ENCODE data around the gene MYH9.

MYH9 gene

DNA sequence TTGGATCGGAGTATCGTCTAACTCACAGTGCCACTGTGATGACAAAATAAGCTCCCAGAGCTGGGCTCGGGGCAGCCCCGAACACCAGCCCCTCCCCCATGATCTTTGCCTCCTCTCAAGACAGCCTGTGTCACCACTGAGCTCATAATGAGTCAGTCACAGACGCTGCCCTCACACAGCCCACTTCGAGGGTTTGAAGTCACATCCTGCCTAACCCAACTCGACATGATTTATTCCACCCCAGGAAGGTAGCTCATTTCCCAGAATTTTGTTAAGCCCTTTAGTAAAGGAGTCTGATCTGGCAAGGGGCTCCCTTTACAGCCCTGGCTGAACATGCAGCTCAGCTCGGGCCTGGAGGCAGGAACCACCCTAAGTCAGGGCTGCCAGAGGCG lies 22.8 kb downstream of the MYH9 start:
- Histone ChIP-seq H2AFZ (ENCODE audit: low read length) (no peak overlapping the region), H3K27me3 (ENCODE audit: insufficient read depth, low read length) (no peaks in the 10 kb centered on the region), H3K4me1 (ENCODE audit: insufficient read depth, low read length, severe bottlenecking) (peaks cover 99% of the 10 kb centered on the region), H3K9ac (ENCODE audit: low read length) (no peak overlapping the region), H4K20me1 (ENCODE audit: insufficient read depth, low read length) (no peaks in the 10 kb centered on the region), H3K36me3 (ENCODE audit: insufficient read depth, low read length) (peaks cover 19% of the 10 kb centered on the region; the same call in 1 of the 2 replicates), H3K79me2 (ENCODE audit: insufficient read depth, low read length) (peaks cover 97% of the 10 kb centered on the region), H3K4me3 (ENCODE audit: low read depth, low read length, poor library complexity, severe bottlenecking) (no peak overlapping the region), H3K27ac (ENCODE audit: low read depth, low read length, poor library complexity, severe bottlenecking) (no peak overlapping the region), H3K9me2 (ENCODE audit: low read depth, low read length) (no peaks in the 10 kb centered on the region), H3K9me3 (ENCODE audit: low read length) (no peaks in the 10 kb centered on the region), H3F3A (ENCODE audit: insufficient read depth, low read length) (no peaks in the 10 kb centered on the region), H3K4me2 (ENCODE audit: low read length) (no peak overlapping the region)
- TF ChIP-seq EZH2 (IDR thresholded peaks at IDR 0.05; ENCODE audit: borderline replicate concordance, low read length), result no peak
- TF ChIP-seq, protein P1, sequence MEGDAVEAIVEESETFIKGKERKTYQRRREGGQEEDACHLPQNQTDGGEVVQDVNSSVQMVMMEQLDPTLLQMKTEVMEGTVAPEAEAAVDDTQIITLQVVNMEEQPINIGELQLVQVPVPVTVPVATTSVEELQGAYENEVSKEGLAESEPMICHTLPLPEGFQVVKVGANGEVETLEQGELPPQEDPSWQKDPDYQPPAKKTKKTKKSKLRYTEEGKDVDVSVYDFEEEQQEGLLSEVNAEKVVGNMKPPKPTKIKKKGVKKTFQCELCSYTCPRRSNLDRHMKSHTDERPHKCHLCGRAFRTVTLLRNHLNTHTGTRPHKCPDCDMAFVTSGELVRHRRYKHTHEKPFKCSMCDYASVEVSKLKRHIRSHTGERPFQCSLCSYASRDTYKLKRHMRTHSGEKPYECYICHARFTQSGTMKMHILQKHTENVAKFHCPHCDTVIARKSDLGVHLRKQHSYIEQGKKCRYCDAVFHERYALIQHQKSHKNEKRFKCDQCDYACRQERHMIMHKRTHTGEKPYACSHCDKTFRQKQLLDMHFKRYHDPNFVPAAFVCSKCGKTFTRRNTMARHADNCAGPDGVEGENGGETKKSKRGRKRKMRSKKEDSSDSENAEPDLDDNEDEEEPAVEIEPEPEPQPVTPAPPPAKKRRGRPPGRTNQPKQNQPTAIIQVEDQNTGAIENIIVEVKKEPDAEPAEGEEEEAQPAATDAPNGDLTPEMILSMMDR (IDR thresholded peaks at IDR 0.05; ENCODE audit: low read length), result no peak

DNA sequence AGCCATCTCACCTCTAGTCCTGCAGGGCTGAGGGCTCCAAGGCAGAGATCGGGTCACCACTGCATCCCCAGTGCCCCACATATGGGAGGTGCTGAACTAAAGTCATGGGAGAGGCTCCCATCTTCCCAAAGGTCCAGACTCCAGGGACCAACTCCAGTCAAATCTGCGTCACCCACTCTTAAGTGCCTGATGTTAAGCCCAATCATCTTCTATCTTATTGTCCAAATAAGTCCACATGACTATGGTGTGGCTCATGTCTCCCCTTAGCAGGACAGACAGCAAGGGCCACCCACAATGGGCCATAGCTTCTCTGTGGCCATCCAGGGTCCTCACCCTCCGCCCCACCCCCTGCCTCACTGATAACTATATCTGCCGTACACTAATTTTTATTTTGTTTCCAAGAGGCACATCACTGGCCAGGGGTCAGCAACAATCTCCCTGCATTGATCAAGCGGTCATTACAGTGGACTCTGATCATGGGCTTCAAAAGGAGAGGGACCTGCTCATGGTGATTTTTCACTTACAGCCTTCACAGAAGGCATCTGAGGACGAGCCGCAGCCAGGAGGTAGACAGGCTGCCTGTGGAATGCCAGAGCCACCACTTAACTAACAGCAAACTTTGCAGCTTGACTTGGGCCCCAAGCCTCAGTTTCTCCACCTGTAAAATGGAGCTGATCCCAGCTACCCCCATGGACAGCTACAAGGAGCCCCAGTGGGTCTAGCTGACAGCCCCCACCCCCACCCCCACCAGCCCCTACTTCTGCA lies 23.3 kb downstream of the MYH9 start:
- H3K27ac ChIP-seq (ENCODE audit: low read depth, low read length, poor library complexity, severe bottlenecking), result peak overlapping the region; percentile 42
- no peak for TF ChIP-seq EZH2 (IDR thresholded peaks at IDR 0.05; ENCODE audit: borderline replicate concordance, low read length)
- TF ChIP-seq, protein P1 (IDR thresholded peaks at IDR 0.05; ENCODE audit: low read length), result no peak
- H3K27me3 ChIP-seq (ENCODE audit: insufficient read depth, low read length), result no peaks in the 10 kb centered on the region
- no peaks in the 10 kb centered on the region for H3K9me2 ChIP-seq (ENCODE audit: low read depth, low read length)
- no peaks in the 10 kb centered on the region for H3F3A ChIP-seq (ENCODE audit: insufficient read depth, low read length)
- H4K20me1 ChIP-seq (ENCODE audit: insufficient read depth, low read length), result no peaks in the 10 kb centered on the region
- H3K9ac ChIP-seq (ENCODE audit: low read length), result no peak overlapping the region; the same call in 1 of the 2 replicates
- peaks cover 19% of the 10 kb centered on the region; the same call in 1 of the 2 replicates for H3K36me3 ChIP-seq (ENCODE audit: insufficient read depth, low read length)
- H3K79me2 ChIP-seq (ENCODE audit: insufficient read depth, low read length), result peaks cover 94% of the 10 kb centered on the region
- H3K4me3 ChIP-seq (ENCODE audit: low read depth, low read length, poor library complexity, severe bottlenecking), result no peak overlapping the region
- H3K9me3 ChIP-seq (ENCODE audit: low read length), result no peaks in the 10 kb centered on the region
- peaks cover 98% of the 10 kb centered on the region for H3K4me1 ChIP-seq (ENCODE audit: insufficient read depth, low read length, severe bottlenecking)
- H2AFZ ChIP-seq (ENCODE audit: low read length), result no peak overlapping the region
- no peak overlapping the region; the same call in 1 of the 2 replicates for H3K4me2 ChIP-seq (ENCODE audit: low read length)

DNA sequence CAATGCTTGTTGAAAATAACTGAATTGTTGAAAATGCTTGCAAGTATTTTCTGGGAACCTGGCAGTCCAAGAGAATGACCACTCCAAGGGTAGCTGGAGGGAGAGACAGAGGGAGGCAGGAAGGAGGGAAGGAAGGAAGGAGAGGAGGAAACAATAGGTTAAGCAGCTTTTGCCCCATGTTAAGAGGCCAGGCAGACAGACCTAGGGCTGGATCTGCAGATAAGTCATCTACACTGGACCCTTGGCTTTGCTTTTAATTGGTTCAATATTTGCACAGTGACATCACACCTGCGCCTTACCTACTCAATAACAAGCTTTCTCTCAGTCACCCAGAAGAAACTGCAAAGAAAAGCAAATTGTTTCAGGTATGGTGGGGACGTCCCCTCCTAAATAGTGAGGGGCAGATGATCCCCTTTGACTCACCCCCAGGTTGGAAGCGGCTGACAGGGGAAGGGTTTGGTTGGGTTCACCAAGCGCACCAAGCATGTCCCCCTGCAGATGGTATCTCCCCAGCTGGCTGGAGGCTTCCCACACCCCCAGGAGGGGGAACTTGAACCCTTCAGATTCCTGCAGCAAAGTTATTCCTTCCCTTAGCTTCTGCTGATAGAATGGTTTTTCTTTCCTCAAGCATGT lies 24.3 kb downstream of the MYH9 start:
- H3K27me3 ChIP-seq (ENCODE audit: insufficient read depth, low read length), result no peaks in the 10 kb centered on the region
- H3K9me3 ChIP-seq (ENCODE audit: low read length), result no peaks in the 10 kb centered on the region
- no peak overlapping the region; the same call in 1 of the 2 replicates for H3K4me2 ChIP-seq (ENCODE audit: low read length)
- no peak overlapping the region for H2AFZ ChIP-seq (ENCODE audit: low read length)
- no peaks in the 10 kb centered on the region for H4K20me1 ChIP-seq (ENCODE audit: insufficient read depth, low read length)
- H3F3A ChIP-seq (ENCODE audit: insufficient read depth, low read length), result no peaks in the 10 kb centered on the region
- H3K4me3 ChIP-seq (ENCODE audit: low read depth, low read length, poor library complexity, severe bottlenecking), result no peak overlapping the region
- H3K9me2 ChIP-seq (ENCODE audit: low read depth, low read length), result no peaks in the 10 kb centered on the region
- H3K4me1 ChIP-seq (ENCODE audit: insufficient read depth, low read length, severe bottlenecking), result peaks cover 98% of the 10 kb centered on the region
- TF ChIP-seq, protein P1 (IDR thresholded peaks at IDR 0.05; ENCODE audit: low read length), result no peak
- no peak for TF ChIP-seq EZH2 (IDR thresholded peaks at IDR 0.05; ENCODE audit: borderline replicate concordance, low read length)
- peaks cover 19% of the 10 kb centered on the region; the same call in 1 of the 2 replicates for H3K36me3 ChIP-seq (ENCODE audit: insufficient read depth, low read length)
- no peak overlapping the region; the same call in 1 of the 2 replicates for H3K9ac ChIP-seq (ENCODE audit: low read length)
- peak overlapping the region; percentile 42 for H3K27ac ChIP-seq (ENCODE audit: low read depth, low read length, poor library complexity, severe bottlenecking)
- peaks cover 94% of the 10 kb centered on the region for H3K79me2 ChIP-seq (ENCODE audit: insufficient read depth, low read length)

Data from OCI-LY1 (cell line).